Transverse colon (tissue), 4 donors: Measurements from ENCODE around the gene SLC16A6.
"Not testable (repeated sequence)": the region's sequence is repeated elsewhere in the genome, so short reads cannot be mapped to it uniquely, and the experiment has no call there.

Experiments used
- CTCF ChIP-seq, 5 experiments: fragments of 200-600 bp in 3 of 5; fragments of 450-650 bp in 2 of 5; sonication (generic) in 3 of 5; IDR thresholded peaks; 1 replicate in 2 of 5; 2 replicates in 3 of 5; pipeline ENCODE4 v1.5.1; 2016 to 2017; ENCODE audit warnings: antibody characterized with exemption in 5 of 5, inconsistent platforms in 3 of 5, mild to moderate bottlenecking in 2 of 5, moderate library complexity in 1 of 5
- EP300 ChIP-seq: sonication (generic); formaldehyde crosslinking; IDR thresholded peaks from one replicate; pipeline ENCODE4 v1.6.1; 2017; ENCODE audit warnings: antibody characterized with exemption, low read depth
- POLR2A ChIP-seq: fragments of 450-650 bp; IDR thresholded peaks from one replicate; pipeline ENCODE4 v1.6.1; 2016; ENCODE audit warnings: antibody characterized with exemption, mild to moderate bottlenecking, moderate library complexity
- POLR2AphosphoS5 ChIP-seq, 3 donors: sonication (generic); formaldehyde crosslinking; IDR thresholded peaks; one replicate each; pipeline ENCODE4 v1.6.1; 2016; ENCODE audit warnings: antibody characterized with exemption in 3 of 3

GRCh38 chr17:68253426-68253825 lies 37.5 kb downstream of the SLC16A6 start:
- TF ChIP-seq CTCF (IDR thresholded peaks at IDR 0.05); EP300; POLR2AphosphoS5 (IDR thresholded peaks at IDR 0.05); POLR2A: not testable (repeated sequence)
